ENCODE results near the gene CYP46A1.
A peak's percentile ranks its signal among the peaks of the same experiment; 100 is the strongest.

The CYP46A1 gene

DNA sequence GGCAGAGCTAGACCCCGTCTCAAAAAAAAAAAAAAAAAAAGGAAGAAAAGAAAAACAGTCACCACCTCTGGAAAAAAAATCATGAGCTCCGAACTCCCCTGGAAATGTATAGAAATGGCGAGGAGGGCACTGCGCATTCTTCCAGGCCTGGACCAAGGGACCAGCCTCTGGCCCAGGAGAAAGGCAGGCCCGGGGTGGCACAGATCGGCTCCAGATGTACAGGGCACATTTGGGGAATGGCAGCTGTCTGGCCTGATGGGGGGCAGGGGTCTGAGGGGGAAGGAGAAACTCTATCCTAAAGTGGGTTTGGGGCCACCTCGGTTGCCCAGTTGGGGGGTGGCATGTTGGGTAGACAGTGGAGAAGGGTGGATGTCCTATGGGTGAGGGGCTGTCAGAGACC, 63.1 kb downstream of the CYP46A1 start:
- no peak for DNase-seq

DNA sequence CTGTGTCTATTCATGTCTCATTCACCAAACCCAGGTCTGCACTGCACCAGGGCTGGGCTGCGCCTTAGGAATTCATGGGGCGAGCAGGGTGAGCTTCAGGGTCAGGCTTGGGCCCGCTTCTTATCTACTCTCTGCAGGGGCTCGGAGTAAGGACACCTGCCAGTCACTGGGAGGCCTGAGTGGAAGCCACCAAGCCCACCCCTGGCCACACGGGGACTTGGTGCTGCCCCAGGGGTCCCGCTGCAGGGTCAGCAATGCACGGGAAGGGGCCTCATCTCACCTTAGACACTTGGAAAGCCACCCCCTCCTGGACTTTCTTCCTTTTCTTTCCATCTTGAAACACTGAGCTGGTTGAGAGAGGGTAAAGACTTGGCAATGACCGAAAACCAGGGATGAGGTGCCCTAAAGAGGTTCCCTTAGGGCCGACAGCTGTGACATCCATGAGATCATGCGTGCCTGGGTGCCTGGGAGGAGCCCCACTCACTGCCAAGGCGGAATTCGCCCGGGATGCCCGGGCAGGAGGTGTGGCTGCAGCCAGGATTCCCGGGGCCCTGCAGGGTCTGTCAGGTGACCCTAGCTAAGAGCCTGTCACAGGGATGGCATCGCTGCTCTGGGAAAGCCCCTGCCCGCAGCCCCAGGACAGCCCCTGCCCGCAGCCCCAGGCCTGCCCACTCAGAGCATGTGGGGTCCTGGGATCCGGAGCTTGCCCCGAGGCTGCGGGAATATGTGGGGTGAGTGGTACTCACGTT, 63.7 kb downstream of the CYP46A1 start:
- no peak for DNase-seq

DNA sequence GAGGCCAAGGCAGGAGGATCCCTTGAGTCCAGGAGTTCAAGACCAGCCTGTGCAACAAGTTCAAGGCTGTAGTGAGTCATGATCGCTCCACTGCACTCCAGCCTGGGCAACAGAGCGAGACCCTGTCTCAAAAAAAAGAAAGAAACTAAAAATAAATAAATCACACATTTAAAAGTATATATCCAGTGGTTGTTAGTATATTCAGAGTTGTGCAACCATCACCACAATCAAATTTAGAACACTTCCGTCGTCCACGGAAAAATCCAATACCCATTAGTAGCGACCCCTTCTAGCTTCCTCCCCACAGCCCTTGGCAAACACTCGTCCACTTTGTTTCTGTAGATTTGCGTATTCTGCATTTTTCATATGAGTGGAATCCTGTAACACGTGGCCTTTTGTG, 64.4 kb downstream of the CYP46A1 start:
- DNase-seq = no peak

DNA sequence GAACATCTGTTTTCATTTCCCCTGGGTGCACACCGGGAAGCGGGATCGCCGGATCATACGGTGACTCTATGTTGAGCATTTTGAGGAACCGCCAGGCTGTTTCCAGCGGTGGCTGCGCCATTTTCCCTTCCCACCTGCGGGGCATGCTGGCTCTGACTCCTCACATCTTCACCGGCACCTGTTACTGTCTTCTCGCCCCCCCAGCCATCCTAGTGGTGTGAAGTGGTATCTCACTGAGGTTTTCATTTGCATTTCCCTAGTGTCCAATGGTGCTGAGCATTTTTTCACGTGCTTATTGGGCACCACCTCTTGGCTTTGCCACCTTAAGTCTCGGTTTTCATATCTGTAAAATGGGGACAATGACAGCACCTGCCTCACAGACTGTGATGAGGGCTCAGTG, 65.0 kb downstream of the CYP46A1 start:
- peak in 1 of 3 experiments; percentile 8 for DNase-seq

DNA sequence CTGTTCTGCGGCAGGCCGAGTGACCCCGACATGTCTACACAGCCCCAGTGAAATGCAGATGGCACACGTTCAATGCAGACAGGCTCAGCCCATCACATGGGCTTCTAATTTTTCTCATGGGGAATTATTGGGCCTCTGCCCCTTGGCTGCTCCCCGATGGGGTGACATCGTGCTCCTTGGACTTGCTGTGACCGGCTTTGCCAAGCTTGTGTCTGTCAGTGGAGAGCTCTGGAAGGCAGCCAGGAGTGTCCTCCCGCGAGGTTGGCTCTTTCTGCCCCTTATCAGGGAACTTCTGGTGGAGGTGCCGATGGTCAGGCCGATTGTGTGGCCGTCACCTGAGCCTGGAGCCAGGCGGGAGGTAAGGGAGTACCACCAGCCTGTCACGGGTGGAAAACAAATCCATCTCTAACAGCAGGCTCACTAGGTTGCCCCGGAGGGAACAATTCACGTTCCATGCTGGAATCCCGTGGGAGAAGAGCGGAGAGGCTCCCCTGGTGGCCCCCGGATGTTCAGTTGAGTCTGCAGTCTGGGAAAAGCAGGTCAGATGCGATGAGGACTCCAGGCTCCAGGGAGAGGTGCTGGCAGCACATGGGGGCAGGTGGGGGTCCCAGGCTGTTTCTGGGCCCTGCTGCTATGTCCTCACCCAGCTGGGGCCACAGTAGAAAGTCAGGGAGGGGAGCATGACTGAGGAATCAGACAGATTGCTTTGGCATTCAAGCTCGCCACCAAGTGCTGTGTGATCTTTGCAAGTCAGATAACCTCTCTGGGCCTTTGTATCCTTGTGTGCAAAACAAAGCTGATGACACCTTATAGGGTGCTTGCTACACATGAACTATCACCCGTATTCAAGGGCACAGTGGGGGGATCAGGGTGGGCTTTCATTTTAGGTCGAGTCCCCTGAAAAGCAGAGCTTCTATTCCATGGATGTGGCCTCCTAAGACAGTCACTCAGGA, 65.9 kb downstream of the CYP46A1 start:
- DNase-seq = no peak

DNA sequence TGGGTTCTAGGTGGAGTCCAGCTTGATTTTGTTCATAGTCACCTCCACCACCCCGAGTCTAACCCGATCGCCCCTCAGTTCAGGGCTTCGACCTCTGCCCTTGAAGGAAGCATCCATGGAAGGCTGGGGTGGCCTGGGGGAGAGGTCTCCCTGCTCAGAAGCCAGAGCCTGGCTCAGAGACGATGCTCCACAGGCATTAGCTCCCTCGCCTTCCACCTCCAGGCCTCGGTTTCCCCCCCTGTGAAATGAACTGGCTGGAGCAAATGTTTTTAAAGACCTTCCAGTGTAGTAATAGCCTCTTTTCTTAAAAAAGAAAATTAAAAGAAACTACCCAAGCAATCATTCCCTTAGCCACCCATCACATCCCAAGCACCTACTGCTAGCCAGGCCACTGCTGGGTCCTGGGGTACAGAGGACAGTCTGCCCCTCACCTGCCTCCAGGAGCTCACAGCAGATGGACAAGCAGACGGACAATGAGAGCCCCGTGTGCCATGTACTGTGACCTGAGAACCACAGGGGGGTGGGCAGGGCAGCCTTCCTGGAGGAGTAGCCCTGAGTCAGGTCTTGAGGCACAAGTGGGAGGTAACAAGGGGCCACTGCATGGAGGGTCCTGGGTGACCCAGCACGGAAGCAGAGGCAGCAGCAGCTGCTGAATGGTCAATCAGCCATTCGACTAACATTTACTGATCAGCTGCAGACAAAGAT, 66.8 kb downstream of the CYP46A1 start:
- no peak for DNase-seq

DNA sequence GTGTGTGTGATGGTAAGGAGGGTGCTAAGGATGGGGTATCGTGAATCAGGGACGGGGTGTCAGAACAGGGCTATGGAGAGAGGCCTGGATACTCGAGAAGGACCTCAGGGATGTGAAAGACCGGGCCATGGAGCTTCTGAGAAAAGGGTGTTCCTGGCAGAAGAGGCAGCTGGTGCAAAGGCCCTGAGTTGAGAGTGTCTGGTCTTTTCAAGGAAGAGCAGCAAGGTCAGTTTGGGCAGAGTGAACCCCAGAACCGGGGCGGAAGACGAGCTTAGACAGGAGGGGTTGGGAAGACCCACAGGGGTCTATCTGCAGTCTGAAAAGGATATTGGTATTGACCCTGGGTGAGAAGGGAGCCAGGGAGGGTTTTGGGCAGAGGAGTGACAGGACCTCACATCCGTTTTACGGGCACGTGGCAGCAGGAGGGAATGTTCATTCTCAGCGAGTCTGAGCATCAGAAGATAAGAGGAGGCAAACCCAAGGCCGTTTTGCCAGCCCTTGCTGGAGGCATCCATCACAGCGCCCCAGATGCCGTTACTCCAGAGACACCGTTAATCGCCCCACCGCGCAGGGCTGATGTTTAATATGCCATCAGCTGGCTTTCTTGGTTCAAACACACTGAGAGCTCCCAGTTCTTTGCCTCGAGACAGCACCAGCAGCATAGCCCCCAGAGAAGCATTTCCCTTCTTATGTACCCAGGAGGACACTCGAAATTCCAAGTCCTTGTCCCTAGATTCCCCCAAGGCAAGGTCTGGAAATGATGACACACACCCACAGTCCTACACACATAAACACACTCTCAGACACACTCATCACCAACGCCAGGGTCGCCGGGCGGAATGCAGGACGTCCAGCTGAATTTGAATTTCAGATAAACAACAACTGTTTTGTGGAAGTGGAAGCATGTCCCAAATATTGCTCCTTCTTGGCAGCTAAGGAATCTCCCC, 67.7 kb downstream of the CYP46A1 start:
- no peak for DNase-seq

DNA sequence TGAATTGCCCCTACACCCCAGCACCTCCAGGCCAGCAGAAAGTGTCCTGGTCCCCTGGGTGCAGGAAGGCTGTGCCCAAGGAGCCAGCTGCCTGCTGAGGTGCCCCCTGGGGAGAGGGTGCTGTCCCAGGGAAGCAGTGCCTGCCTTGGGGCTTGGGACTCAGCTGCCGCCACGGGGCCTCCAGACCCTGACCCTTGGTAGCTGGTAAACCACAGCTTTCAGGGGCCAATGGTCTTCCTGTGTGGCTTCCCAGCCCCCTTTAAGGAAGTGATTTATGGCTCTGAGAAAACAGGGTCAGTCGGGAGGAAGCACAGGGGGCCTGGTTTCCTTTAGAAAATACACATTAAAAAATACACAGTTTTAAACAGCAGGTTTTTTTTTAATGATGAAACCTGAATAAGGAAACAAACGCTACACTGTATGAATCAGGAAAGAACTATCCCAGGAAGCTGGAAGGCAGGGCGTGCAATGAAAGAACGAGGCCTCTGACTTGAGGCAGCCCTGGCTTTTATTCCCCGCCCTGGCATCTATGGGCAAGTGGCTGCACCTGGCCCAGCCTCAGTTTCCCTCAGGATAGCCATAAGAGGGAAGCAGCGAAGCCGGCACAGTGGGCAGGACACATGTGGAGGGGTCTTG, 68.5 kb downstream of the CYP46A1 start:
- DNase-seq = no peak

DNA sequence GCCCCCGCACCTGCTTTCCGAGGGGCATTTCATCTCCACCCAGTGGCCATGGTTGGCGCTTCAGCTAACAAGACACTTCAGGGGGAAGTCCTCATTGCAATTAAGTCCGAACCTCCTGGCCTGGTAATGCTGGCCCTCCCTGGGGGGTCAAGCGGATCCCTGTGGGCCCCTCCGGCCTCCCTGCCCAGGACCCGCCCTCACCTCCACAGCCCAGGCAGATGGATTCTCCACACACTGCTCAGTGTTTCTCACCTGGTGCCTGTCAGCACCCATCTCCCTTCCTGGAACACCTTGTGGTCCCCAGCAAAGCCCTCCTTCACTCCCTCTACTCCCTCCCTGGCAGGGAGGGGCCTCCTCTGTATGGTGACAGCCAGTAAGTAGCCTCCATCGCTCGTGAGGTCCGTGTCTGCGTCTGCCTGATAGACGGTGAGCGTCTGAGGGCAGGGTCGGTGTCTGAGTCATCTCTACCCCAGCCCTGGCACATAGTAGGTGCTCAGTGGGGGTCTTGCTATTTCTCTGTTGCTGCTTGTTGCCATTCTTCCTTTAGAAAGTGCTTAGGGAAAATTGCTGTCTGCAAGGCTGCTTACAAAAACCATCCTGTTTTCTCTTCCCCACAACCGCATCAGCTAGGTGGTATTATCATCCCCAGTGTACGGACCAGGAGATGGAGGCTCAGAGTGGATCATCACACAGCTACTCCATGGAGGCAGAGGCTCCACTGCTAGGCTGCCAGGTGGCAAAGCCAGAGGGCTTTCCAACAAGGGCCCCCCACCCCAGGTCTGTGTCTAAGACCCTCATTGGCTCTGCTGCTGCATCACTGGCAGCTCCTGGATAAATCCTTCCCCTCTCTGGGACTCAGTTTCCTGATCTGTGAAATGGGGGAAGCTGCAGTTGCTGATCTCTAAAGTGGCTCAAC, 69.4 kb downstream of the CYP46A1 start:
- DNase-seq = peak in 1 of 3 experiments; percentile 36

DNA sequence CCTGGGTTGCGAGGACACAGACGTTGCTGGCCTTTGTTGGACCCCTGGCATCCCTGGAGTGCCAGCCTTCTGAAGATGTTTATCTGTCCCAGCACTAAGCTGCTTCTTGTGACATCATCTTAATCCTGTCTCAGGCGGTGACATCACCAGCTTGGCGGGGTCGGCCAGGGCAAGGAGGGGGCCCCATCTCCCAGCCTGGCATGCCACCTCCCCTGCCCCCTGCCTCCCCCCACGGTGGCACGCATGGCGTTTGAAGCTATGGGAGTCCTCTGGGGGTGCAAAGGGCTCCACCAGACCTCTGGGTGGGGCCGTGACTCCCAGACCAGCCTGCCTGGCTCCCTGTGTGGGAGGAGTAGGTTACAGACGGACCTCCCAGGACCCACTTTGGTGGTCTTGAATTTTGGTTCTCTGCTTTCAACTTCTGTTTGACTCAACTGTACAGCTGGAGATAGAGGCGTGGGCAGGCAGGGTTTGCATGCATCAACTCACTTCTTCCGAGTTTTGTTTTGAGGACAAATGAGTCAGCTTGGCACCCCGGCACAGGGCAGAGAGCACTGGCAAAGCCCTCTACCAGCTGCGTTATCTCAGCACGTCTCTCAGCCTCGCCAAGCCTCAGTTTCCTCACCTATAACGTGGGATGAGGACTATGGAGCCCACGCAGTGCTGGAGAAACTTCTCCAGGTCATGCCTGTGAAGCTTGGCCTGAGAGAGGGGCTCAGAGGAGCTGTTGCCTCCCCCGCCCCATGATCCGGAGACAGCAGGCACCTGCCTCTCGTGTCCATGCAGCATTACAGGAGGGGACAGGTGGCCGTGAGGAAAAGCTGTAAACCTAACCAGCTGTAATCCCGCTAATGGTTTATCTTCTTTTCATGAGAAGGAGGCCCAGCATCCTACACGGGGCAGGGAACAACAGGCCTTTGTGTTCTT, 70.3 kb downstream of the CYP46A1 start:
- peak in 1 of 3 experiments; percentile 21 for DNase-seq

DNA sequence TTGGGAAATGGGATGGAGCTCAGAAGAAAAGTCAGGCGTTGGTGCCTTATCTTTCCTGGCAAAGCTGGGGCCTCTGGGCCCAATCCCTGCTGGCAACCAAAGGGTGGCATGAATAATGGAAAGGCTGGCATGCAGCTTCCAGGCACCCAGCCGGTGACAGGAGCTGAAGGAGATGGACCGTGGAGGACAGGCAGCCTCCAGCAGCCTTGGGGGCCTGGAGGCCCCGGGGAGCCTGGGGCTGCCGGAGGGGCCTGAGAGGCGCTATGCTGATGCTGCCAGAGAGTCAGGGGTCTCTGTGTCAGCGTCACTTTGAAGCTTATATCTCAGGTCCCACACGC, 70.9 kb downstream of the CYP46A1 start:
- no peak for DNase-seq

DNA sequence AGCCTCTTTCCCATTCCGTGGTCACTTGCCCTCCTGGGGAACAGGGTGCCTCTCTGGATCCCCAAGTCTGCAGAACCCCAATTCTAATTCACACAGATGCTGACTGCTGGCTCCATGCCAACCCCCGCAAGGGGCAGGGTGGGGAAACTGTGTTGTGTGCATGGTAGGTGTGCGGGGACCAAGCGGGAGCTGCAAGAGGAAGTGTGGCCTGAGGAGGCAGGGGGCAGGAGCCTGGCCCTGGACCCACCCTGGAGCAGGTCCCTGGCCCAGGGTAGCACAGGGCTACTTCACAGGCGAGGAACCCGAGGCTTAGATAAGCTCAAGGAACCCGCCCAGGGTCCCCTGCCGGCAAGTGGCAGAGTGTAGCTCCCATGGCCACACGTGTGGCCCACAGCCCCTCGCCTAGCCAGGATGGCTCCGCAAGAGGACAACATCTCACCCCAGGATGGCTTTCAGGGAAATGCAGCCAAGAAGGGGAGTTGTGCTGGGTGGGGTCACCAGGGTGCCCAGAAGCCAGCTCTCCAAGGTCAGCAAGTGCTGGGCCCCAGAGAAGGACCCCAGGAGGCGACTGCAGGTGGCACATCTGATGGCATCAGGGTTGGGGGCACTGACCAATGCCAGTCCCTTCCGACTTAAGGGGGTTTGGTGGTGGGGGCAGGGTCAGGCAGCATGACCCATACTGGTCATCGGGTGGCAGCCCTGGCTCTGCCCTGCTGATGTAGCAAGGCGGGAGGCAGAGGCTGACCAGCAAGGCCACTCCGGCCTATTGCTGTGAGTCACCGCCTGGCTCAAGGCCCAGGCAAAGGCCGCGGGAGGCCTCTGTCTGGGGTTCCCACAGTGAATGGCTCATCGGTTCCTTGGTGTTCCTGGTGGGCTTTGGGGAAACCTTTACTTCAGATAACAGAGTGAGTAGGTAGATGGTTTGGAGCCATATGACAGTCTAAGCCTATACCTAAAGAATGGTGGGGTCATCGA, 71.8 kb downstream of the CYP46A1 start:
- no peak for DNase-seq

DNA sequence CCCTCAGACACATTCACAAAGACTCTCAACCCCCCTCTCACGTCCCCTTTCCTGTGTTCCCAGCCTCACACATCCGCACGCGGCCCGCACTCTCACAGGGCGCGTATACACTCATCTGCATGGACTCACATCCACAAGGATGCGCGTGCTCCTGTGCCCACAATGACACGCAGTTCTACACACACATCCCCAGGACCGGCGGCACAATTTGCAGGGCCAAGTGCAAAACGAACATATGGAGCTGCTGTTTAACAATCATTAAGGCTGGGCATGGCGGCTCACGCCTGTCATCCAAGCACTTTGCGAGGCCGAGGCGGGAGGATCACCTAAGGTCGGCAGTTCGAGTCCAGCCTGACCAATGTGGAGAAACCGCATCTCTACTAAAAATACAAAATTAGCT, 72.7 kb downstream of the CYP46A1 start:
- DNase-seq = no peak

DNA sequence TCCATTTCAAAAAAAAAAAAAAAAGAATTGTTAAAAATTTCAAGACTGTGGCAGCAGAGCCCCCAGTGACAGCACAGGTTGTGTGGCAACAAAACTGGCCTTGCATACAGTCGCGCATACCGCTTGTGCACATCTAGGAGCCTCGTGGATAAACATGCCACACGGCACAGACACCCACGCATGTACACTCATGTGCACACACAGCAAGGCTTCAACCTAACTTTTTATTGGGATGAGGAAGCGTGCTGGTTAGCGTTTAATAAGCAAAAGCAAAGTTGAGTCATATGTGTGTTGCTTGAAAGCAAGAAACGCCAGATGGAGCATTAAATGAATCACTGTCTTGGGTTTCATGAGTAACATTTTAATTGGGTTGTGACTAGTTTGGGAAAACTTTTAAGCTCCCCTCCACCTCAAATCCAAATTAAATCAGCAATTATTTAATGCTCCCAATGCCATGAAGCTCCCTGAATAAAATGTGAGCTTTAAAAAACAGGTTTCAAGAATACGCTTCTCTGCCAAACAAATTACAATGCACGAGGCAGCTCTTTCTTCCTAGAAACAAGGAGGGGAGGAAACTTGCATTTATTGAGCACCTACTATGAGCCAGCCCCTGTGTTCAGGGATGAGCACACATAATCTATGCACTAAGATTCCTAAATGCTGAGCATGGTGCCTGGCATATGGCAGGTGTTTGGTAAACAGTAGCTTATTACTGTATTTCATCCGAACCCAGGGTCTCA, 73.4 kb downstream of the CYP46A1 start:
- no peak for DNase-seq

DNA sequence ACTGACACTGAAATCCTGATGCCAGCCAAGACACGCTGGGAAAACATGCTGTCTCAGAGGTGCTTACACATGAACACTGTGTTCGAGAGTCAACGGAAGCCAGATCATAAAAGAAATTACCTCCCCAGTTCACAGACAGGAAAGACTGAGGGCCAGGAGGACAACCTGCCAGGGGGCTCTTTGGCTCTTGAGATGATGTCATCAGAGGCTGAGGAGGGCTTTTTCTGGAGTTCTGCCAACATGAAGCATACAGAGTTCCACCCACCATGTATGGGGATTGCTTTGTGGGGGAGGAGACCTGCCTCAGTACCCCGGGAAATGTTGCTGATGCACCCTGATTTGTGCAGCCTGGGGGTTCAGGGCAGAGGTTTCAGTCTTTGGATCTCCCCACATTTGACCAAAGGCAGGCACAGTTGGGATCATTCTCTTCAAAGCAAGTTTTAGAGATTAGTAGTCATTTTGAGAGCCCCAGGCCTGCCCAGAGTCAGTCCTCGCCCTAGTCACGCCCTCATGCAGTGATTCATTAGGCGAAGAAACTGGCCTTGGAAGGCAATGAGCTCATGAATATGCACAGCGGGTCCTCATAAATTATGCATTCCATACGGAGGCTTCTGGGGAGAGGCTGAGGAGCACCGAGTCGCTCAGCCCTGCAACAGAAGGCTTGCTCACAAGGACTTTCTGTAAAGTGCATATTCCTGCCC, 74.2 kb downstream of the CYP46A1 start:
- DNase-seq = no peak

DNA sequence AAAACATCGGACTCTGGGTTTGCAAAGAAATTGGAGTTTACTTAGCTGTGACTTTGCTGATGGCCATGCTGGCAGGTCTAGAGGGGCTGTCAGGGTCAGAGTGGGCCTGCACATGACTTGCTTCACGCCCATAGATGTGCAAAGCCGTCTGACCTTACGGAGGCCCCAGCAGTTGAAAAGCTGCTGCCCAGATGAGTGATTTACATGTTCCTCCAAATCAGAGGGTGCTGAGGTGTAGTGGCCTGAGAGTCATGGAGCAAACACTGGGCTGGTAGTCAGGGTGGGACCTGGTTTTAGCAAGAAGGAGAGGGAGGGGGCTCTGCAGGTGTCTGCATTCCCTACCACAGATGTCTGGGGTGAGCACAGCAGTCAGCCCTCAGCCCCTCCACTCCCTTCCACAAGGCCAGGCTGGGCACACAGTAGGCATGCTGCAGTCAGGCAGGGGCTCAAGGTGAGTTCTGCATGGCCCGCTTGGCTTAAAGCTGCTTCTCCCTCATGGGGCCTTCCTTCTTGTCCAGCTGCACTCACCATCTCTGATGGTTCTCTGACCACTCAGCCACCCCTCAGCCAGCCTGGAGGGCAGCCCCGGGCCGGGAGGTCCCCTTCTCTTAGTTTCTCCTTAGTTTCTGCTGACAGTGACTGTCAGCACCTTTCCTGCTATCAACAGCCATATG, 74.9 kb downstream of the CYP46A1 start:
- DNase-seq = no peak
